CD4-positive, alpha-beta T cell treated with Interleukin-17A for 4 hours (primary cell): Measurements from ENCODE around the gene HASPIN.
A peak's percentile ranks its signal among the peaks of the same experiment; 100 is the strongest.

Experiments
- DNase-seq: peaks from one replicate; pipeline ENCODE4 v3.0.0-alpha.2; 2020; ENCODE audit warnings: mixed read lengths

The HASPIN gene

GRCh38 chr17:3739422-3740124, 15.9 kb downstream of the HASPIN start:
- no peak for DNase-seq

- DNase-seq, result peak; percentile 69
These were observed 16.9 kb downstream of the HASPIN start for GRCh38 chr17:3740611-3741073.

DNA sequence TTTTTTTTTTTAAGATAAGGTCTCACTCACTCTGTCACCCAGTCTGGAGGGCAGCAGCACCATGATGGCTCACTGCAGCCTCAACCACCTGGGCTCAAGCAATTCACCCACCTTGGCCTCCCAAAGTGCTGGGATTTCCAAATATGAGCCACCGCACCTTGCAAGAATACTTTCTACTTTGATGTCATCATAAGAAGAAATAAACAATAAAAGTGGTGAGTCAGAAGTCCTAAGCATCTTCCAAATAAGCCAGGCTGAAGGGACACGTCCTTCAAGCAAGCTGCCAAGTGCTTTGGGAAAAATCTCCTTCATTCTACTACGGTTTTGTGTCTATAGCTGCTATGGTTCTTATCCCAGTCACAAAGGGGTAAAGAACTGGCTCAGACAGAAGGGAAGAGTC, 20.3 kb downstream of the HASPIN start:
- DNase-seq, result no peak

DNA sequence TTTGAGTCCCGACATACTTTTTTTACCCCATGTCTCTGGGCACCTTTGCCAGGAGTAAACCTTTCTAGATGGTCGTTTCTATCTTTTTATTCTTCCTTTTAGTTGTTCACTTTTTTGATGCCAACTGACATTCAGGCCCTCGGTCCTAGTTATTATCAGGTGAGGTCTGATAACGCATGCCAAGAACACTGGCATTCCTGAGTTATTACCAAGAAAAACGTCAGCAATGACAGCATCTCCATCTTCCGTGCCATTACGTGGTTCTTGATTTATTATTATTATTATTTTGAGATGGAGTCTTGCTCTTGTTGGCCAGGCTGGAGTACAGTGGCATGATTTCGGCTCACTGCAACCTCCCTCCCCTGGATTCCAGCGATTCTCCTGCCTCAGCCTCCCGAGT, 21.4 kb downstream of the HASPIN start:
- no peak for DNase-seq

- no peak for DNase-seq
These were observed 24.1 kb downstream of the HASPIN start for GRCh38 chr17:3747805-3748204.

- DNase-seq, result no peak
These were observed 24.9 kb downstream of the HASPIN start for GRCh38 chr17:3748576-3748975.

- no peak for DNase-seq
These were observed 26.6 kb downstream of the HASPIN start for GRCh38 chr17:3750296-3750695.

GRCh38 chr17:3750926-3751325, 27.2 kb downstream of the HASPIN start:
- DNase-seq, result peak; percentile 76

DNA sequence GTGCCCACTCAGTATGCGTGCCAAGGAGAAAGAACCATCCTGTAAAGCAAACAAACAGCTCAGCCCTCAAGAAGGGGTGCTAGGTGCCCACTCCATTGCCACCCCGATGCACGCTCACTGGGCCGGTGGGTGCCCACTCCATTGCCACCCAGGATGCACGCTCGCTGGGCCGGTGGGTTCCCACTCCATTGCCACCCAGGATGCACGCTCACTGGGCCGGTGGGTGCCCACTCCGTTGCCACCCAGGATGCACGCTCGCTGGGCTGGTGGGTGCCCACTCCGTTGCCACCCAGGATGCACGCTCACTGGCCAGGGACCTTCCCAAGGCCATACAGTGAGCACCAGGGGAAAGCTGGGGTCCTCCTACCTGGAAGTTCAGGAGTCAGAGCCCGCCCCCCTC, 28.1 kb downstream of the HASPIN start:
- no peak for DNase-seq

DNA sequence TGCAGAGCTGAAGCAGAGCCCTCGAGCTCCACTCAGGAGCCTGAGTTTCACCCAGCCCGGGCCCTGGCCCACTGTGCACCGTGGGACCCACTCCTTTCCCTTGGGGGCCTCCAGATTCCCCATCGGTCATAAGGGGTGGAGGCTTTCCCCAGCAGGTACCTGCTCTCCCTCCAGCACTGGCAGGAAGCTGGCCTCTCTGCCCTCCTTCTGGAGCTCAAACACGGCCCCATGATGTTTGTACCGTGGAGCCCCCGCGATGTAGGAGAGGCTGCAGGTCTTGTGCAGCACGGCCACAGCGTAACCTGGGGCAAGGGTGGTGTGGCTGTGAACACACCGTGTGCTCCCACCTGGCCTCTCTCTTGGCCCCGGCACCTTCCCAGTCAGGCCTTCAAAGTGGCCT, 29.9 kb downstream of the HASPIN start:
- DNase-seq, result no peak

DNA sequence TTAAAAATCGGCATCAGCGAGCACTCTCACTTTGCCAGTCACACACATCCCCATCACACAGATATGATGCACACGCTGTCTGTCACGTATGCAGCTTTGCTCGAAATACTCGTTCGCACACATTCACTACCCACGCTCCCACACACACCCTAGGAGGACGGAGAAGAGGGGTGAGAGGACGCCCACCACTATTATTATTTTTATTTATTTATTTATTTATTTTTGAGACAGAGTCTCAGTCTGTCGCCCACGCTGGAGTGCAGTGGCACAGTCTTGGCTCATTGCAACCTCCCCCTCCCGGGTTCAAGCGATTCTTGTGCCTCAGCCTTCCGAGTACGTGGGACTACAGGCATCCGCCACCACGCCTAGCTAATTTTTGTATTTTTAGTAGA, 30.4 kb downstream of the HASPIN start:
- DNase-seq, result no peak

GRCh38 chr17:3754458-3755334, 31.0 kb downstream of the HASPIN start:
- DNase-seq, result peak; percentile 82

DNA sequence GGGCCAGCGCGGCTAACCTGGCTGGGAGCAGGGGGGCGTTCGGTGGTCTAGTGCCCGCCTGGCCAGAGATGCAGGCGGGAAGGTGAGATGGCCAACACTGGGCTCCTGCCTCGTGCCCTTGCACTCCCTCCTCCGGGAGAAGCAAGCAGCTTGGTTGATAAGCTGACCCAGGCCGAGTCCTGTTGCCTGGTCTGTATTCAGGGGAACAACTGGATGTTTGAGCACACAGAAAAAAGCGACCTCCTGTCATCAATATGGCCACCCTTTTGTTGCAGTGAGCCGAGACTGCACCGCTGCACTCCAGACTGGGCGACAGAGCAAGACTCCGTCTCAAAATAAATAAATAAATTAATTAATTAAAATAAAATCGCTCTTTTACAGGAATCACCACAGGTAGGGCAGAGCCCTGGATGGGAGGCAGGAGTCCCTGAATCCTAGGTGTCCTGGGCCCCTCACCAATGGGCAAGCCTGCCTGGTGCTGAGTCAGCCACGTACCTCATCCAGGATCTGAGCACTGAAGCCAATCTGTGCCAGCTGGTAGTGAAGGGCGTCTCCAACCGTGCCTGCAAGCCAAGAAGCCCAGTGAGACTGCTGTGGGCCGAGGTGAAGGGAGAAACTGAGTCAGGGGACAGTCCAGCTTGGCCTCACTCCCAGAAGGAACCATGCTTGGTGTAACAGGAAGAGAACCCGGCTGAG, 31.8 kb downstream of the HASPIN start:
- no peak for DNase-seq

DNA sequence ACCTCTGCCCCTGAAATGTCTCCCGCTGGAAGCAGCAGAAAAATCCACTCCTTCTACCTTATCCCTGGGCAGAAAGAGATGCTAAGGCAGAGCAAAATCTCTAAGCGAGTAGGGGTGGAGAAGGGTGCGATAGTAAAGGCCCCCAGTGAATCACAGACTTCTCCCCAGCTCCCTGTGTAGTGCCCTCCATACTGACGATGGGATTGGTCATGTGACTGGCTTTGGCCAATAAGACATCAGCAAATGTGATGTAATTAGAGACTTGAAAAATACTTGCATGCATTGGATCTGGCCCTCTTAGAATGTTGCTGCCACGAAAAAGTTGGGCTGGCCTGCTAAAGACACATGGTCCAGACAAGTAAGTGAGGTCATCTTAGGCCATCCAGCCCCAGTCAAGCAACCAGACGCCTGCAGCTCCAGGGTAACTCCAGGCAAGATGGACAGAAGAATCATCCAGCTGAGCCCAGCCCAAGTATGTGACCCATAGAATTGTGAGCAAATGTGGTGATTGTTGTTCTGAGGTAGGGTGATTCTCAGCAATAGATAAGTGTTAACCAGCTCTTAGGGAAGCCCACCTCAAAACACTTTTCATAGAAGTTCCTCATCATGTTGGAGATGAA, 36.0 kb downstream of the HASPIN start:
- no peak for DNase-seq

DNA sequence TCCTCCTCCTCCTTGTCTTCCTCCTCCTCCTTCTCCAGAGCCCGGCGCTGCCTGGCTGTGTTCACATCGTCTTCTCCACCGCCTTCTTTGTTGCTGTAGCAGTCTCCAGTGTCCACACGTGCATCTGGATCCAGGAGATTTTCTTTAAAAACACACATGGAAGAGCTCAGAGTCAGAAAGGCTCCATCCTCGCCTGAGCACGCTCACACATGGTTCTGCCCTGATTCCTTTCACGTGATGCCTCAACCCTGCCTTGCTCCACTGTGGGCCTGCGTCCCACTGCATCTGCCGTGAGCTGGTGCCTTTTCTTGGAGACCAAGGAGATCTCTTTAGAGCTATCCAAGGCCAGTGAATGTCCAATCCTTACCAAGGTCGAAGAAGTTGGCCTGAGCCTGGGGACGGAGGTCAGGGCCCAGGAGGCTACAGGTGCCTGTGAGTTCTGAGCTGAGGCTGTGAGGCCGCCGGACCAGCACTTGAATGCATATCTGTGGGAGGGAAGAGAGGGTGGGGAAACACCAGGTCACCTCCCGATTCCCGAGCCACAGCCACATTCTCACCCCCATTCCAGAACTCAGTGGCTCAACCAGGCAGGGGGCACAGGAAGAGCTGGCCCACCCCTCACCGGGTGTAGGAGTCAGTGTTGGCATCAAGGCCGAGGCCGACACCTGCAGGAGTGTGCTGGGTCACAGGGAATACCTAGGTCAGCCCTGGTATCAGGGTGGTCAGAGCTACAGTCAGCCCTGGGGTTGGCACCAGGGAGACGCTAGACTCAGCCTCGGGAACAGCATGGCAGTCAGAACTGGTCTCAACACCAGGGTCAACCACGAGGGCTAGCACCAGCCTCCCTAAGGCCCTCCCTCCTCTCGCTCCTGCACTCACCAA, 37.6 kb downstream of the HASPIN start:
- DNase-seq, result no peak

DNA sequence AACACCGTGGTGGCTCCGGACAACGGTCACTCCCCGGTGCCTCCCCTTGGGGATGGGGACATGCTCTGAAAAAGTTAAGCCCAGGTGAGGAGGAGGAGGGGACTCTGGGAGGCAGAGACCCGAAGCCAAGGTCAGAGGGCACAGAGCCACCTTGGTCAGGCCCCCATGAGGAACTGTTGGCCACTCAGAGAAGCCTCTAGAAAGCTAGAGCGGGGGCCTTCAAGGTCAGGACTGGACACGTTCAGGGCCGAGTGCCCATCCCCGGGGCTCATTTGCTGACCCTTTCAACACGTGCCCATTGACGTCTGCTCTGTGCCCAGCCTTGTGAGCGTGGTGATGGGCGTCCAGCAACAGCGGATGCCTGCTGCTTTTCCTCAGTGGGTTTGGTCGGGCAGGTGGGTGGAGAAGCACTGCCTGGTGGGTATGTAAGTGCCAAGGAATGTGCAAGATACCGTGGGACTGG, 38.2 kb downstream of the HASPIN start:
- no peak for DNase-seq

DNA sequence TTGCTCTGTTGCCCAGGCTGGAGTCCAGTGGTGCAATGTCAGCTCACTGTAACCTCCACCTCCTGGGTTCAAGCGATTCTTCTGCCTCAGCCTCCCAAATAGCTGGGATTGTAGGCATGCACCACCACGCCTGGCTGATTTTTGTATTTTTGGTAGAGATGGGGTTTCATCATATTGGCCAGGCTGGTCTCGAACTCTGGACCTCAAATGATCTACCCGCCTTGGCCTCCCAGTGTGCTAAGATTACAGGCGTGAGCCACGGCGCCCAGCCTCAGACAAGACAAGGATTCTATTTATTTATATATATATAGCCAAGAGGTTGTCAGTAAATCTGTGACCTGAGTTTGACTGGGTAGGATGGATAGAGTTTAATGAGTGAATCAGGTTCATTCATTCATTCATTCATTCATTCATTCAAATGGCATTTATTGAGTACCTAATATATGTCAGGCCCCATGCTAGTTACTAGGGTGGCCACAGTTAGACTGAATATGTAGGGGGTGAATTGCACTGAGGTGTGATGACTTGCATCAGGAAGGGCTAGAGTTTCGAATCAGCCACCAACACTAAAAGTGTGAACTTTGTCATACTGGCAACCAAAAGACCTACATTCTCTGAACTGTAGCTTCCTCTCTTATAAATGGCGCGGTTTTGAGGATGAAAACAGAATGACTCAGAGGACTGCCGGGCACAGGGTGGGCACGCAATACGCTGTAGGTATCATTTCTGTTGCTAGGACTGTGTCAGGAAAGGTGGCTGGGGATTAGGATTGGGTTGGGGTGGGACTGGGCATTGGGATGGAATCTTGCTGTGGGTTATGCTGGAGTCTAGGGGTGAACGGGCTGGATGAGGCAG, 39.4 kb downstream of the HASPIN start:
- DNase-seq, result peak; percentile 48

- DNase-seq, result no peak
These were observed 40.1 kb downstream of the HASPIN start for GRCh38 chr17:3763777-3764170.

DNA sequence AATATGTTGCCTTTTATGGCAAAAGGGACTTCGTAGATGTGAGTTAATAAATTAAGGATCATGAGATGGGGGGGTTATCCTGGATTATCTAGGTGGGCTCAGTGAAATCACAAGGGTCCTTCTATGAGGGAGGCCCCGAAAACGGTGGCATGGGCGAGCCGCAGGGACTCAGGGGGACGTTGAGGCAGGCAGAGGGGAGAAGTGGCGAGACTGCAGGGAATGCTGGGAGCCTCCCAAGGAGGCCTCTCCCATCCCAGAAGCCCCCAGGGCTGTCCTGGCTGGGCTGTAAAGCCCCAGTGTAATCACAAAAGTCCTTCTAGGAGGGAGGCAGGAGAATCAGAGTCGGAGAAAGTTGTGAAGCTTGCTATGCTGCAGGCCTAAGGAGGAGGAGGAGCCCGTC, 42.3 kb downstream of the HASPIN start:
- no peak for DNase-seq

- DNase-seq, result peak; percentile 36
These were observed 43.1 kb downstream of the HASPIN start for GRCh38 chr17:3766779-3767178.

DNA sequence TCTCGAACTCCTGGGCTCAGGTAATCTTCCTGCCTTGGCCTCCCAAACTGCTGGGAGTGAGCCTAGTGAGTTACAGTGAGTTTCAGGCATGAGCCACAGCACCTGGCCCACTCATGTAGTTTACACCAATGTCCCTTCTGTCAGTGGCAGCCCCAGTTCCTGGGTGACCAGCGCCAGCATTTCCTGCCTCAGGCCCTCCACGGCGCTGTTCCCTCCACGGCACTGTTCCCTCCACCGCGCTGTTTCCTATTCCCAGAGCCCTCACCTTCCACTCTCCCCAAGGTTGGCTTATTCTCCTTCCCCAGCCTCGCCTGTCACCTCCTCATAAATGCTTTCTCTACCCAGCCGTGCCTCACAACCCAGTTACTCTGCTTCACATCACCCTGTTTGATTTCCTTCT, 44.6 kb downstream of the HASPIN start:
- no peak for DNase-seq
